Panc1 (cell line): Measurements from ENCODE around the gene PRDX3. TPM values are rescaled to one million over a fixed set of nuclear protein-coding genes. Genes with fewer than 3 reads are reported as not detected.

ENCODE experiments used
- ATAC-seq: fragments of 200-7000 bp; cut with Tn5 transposase; 2 replicates; pipeline ENCODE4 v1.9.1; 2020; ENCODE audit warnings: mild to moderate bottlenecking, moderate library complexity
- BruUV-seq: library from RNA; stranded (reverse); fragments of 400-500 nt; replicated peaks from 2 replicates; lab custom pipeline; 2021; lab: Mats Ljungman, UMichigan
- CTCF ChIA-PET: fragments of 300-600 bp; sonication (Branson Sonifier 250); formaldehyde crosslinking; loops from one replicate; lab custom pipeline; 2022; ENCODE audit warnings: antibody characterized with exemption; lab: Charles Lee
- POLR2A ChIA-PET: fragments of 300-600 bp; sonication (Branson Sonifier 250); formaldehyde crosslinking; loops from one replicate; lab custom pipeline; 2022; ENCODE audit warnings: antibody characterized with exemption; lab: Charles Lee
- DNase-seq: peaks from one replicate; pipeline ENCODE4 v3.0.0-alpha.2; 2010; ENCODE audit warnings: low read depth, low spot score
- H3K27ac ChIP-seq: 2 replicates; pipeline ENCODE4 v1.5.1; 2011; ENCODE audit warnings: mild to moderate bottlenecking, low read length, inconsistent platforms
- H3K27me3 ChIP-seq: fragments of 200-500 bp; sonication (Bioruptor generic); 2 replicates; pipeline ENCODE4 v1.6.0; 2014; ENCODE audit warnings: low read length, inconsistent platforms; ENCODE audit not compliant: control insufficient read depth, insufficient read depth
- H3K36me3 ChIP-seq: fragments of 200-500 bp; sonication (Bioruptor generic); 2 replicates; pipeline ENCODE4 v1.5.1; 2014; ENCODE audit warnings: inconsistent platforms, mild to moderate bottlenecking, low read length, moderate library complexity; ENCODE audit not compliant: control insufficient read depth, insufficient read depth
- H3K4me1 ChIP-seq: 2 replicates; pipeline ENCODE4 v1.5.1; 2011; ENCODE audit warnings: inconsistent platforms, mild to moderate bottlenecking, low read length, moderate library complexity; ENCODE audit not compliant: control insufficient read depth, insufficient read depth
- H3K4me3 ChIP-seq, 2 experiments: 2 replicates each; pipeline ENCODE4 v1.5.1; 2011 to 2012; ENCODE audit warnings: low read depth in 2 of 2, low read length in 2 of 2, mild to moderate bottlenecking in 2 of 2, inconsistent platforms in 1 of 2, moderate library complexity in 1 of 2
- H3K9me3 ChIP-seq: fragments of 200-500 bp; sonication (Bioruptor generic); 2 replicates; pipeline ENCODE4 v1.5.1; 2014; ENCODE audit warnings: low read depth, mild to moderate bottlenecking, inconsistent platforms, low read length, moderate library complexity; ENCODE audit not compliant: control insufficient read depth, insufficient read depth
- POLR2AphosphoS5 ChIP-seq: IDR thresholded peaks from 2 replicates; pipeline ENCODE4 v1.6.1; 2012; ENCODE audit warnings: mild to moderate bottlenecking, low read depth, low read length, moderate library complexity
- SIN3A ChIP-seq: IDR thresholded peaks from 2 replicates; pipeline ENCODE4 v1.6.1; 2012; ENCODE audit warnings: low read depth, mild to moderate bottlenecking, low read length, moderate library complexity, borderline replicate concordance; ENCODE audit not compliant: insufficient read depth
- TCF7L2 ChIP-seq: IDR thresholded peaks from 2 replicates; pipeline ENCODE4 v1.6.1; 2011; ENCODE audit warnings: mild to moderate bottlenecking, low read depth, low read length, inconsistent platforms
- in situ Hi-C: cut with HindIII; loops from 2 replicates; pipeline ENCODE4 v1.10.0; 2016; ENCODE audit warnings: low sequenced_read_pairs, low pct_unique_long_range_greater_than_20kb
- intact Hi-C: fragments of 100-400 bp; cut with micrococcal nuclease; formaldehyde crosslinking; loops from one replicate; pipeline ENCODE4 v1.10.0; 2022; ENCODE audit not compliant: unreplicated experiment
- total RNA-seq: library from RNA; stranded (reverse); gene quantifications from one replicate; pipeline ENCODE4 v1.2.1, GENCODE V29; 2021; ENCODE audit not compliant: unreplicated experiment
- TF ChIP-seq, protein P1 (sequence below): fragments of 450-650 bp; IDR thresholded peaks from 2 replicates; pipeline ENCODE4 v1.5.1; 2017; ENCODE audit warnings: mild to moderate bottlenecking
- TF ChIP-seq, protein P2 (sequence below), 2 experiments: IDR thresholded peaks; 2 replicates each; pipeline ENCODE4 v1.6.1; 2011 to 2012; ENCODE audit warnings: low read depth in 2 of 2, control low read depth in 1 of 2, low read length in 1 of 2, mild to moderate bottlenecking in 1 of 2, moderate library complexity in 1 of 2; ENCODE audit not compliant: insufficient read depth in 1 of 2

Gene PRDX3
- total RNA-seq, 1 experiment from 2014 or later: 235 TPM

GRCh38 chr10:119209736-119210355 is 31.2 kb upstream of the PRDX3 start:
- BruUV-seq: no TSS peak
- no peaks in the 10 kb centered on the region for H3K36me3 ChIP-seq
- ATAC-seq: no peak
- intact Hi-C loops: loop anchor here (5.0 kb wide), 2 partner anchors 42 to 82 kb away; no protein-coding TSS in a partner anchor
- H3K27me3 ChIP-seq: no peaks in the 10 kb centered on the region
- H3K27ac ChIP-seq: peak overlapping the region; percentile 79
- DNase-seq: no peak
- TF ChIP-seq, protein P1, sequence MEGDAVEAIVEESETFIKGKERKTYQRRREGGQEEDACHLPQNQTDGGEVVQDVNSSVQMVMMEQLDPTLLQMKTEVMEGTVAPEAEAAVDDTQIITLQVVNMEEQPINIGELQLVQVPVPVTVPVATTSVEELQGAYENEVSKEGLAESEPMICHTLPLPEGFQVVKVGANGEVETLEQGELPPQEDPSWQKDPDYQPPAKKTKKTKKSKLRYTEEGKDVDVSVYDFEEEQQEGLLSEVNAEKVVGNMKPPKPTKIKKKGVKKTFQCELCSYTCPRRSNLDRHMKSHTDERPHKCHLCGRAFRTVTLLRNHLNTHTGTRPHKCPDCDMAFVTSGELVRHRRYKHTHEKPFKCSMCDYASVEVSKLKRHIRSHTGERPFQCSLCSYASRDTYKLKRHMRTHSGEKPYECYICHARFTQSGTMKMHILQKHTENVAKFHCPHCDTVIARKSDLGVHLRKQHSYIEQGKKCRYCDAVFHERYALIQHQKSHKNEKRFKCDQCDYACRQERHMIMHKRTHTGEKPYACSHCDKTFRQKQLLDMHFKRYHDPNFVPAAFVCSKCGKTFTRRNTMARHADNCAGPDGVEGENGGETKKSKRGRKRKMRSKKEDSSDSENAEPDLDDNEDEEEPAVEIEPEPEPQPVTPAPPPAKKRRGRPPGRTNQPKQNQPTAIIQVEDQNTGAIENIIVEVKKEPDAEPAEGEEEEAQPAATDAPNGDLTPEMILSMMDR: peak; percentile 80
- TF ChIP-seq, protein P2, sequence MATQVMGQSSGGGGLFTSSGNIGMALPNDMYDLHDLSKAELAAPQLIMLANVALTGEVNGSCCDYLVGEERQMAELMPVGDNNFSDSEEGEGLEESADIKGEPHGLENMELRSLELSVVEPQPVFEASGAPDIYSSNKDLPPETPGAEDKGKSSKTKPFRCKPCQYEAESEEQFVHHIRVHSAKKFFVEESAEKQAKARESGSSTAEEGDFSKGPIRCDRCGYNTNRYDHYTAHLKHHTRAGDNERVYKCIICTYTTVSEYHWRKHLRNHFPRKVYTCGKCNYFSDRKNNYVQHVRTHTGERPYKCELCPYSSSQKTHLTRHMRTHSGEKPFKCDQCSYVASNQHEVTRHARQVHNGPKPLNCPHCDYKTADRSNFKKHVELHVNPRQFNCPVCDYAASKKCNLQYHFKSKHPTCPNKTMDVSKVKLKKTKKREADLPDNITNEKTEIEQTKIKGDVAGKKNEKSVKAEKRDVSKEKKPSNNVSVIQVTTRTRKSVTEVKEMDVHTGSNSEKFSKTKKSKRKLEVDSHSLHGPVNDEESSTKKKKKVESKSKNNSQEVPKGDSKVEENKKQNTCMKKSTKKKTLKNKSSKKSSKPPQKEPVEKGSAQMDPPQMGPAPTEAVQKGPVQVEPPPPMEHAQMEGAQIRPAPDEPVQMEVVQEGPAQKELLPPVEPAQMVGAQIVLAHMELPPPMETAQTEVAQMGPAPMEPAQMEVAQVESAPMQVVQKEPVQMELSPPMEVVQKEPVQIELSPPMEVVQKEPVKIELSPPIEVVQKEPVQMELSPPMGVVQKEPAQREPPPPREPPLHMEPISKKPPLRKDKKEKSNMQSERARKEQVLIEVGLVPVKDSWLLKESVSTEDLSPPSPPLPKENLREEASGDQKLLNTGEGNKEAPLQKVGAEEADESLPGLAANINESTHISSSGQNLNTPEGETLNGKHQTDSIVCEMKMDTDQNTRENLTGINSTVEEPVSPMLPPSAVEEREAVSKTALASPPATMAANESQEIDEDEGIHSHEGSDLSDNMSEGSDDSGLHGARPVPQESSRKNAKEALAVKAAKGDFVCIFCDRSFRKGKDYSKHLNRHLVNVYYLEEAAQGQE (IDR thresholded peaks at IDR 0.05; ENCODE audit: insufficient read depth in 1 of 2, low read depth in 2 of 2, low read length in 1 of 2): no peak
- TF ChIP-seq TCF7L2 (no peak), SIN3A (no peak), POLR2AphosphoS5 (no peak)
- ChIA-PET POLR2A (interaction anchor here (0.6 kb wide), 2 partner anchors 26 to 333 kb away, joined by 3 to 6 read pairs; partner anchors contain the start of gene RGS10), CTCF (interaction anchor here (0.6 to 1.3 kb wide), 10 partner anchors 10 to 1127 kb away, joined by 3 to 17 read pairs (median 5); no protein-coding TSS in a partner anchor)
- in situ Hi-C loops: no loop called here
- H3K4me3 ChIP-seq: peak overlapping the region; percentile 80 to 94
- H3K4me1 ChIP-seq: peaks cover 41% of the 10 kb centered on the region
- no peaks in the 10 kb centered on the region for H3K9me3 ChIP-seq

GRCh38 chr10:119209035-119209735 is 30.6 kb upstream of the PRDX3 start:
- no peak for ATAC-seq
- H3K36me3 ChIP-seq: no peaks in the 10 kb centered on the region
- intact Hi-C loops (loop anchor here (5.0 kb wide), 2 partner anchors 43 to 83 kb away; no protein-coding TSS in a partner anchor), in situ Hi-C loops (no loop called here)
- H3K4me3 ChIP-seq: peak overlapping the region; percentile 80 to 94
- POLR2A ChIA-PET: interaction anchor here (0.6 kb wide), 2 partner anchors 209 to 333 kb away, joined by 3 to 6 read pairs; partner anchors contain the start of gene RGS10
- BruUV-seq: no TSS peak
- peaks cover 41% of the 10 kb centered on the region for H3K4me1 ChIP-seq
- DNase-seq: no peak
- H3K27me3 ChIP-seq: no peaks in the 10 kb centered on the region
- TF ChIP-seq, protein P2 (IDR thresholded peaks at IDR 0.05; ENCODE audit: insufficient read depth in 1 of 2, low read depth in 2 of 2, low read length in 1 of 2): no peak
- TF ChIP-seq, protein P1: peak; percentile 97
- TF ChIP-seq POLR2AphosphoS5: no peak
- no peaks in the 10 kb centered on the region for H3K9me3 ChIP-seq
- CTCF ChIA-PET: interaction anchor here (0.5 to 1.3 kb wide), 15 partner anchors 10 to 1128 kb away, joined by 3 to 17 read pairs (median 5); no protein-coding TSS in a partner anchor
- peak overlapping the region; percentile 79 for H3K27ac ChIP-seq
